Purkinje cell (primary cell): Measurements from ENCODE around the gene APOBEC3F. TPM values are rescaled to one million over a fixed set of nuclear protein-coding genes. Genes with fewer than 3 reads are reported as not detected.

Experiments used
- polyA plus RNA-seq: library from polyadenylated mRNA; unstranded; fragments of >200 nt; fragmentation: Nextera tagmentation; gene quantifications from 2 replicates; pipeline ENCODE4 v1.2.1, GENCODE V29; 2014

Gene APOBEC3F
- not detected in 2 replicates for polyA plus RNA-seq

GRCh38 chr22:39040538-39041296 is at the start of gene APOBEC3F:
Gene APOBEC3F (plus strand): TSS chr22:39040864. CDS start chr22:39040961, 97 bp downstream.

GRCh38 chr22:39013942-39014722 is 26.5 kb upstream of the APOBEC3F start, which contains the start of gene APOBEC3C:
Gene APOBEC3C (plus strand): TSS chr22:39014257. CDS start chr22:39014363, 106 bp downstream.

DNA sequence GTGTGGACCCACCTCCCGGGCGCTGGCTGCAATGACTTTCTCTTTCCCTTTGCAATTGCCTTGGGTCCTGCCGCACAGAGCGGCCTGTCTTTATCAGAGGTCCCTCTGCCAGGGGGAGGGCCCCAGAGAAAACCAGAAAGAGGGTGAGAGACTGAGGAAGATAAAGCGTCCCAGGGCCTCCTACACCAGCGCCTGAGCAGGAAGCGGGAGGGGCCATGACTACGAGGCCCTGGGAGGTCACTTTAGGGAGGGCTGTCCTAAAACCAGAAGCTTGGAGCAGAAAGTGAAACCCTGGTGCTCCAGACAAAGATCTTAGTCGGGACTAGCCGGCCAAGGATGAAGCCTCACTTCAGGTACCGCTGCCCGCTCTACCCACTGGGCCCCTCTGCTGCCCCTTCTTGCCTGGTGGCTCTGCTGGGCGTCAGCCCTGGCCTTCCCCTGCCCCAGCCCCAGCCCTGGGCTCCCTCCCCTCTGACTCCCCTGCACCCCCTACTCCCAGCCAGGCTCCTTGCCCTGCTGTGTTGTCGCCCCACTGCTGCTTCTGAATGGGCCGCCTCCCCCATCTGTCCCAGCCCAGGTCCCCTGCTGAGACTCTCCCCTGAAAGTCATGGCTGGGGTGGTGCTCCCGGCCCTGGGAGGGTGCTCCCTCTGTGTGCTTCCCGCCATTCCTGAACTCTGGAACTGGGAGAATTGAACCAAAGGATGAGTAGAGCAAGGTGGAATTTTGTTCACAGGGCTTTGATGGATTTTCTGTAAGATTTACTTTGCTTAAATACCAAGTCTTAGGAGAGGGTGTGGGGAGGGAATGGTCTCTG is 36.6 kb downstream of the APOBEC3F start, which contains the start of gene APOBEC3G:
Gene APOBEC3G, plus strand, starts transcription at position 250 of the 815 bp plus-strand sequence. Its CDS starts 87 bp downstream, at position 337.

GRCh38 chr22:39097098-39098020 is 56.7 kb downstream of the APOBEC3F start, which contains the start of gene APOBEC3H:
Gene APOBEC3H (plus strand): TSS chr22:39097244. CDS start chr22:39100279, 3,035 bp downstream.

Other genes with a start within 250 kb of the APOBEC3F start
- gene DNAL4, start 246.7 kb upstream of the APOBEC3F start, polyA plus RNA-seq = 5.3 and 6.1 TPM in 2 replicates
- 6.8 and 9.8 TPM in 2 replicates for gene NPTXR, start 196.8 kb upstream of the APOBEC3F start, polyA plus RNA-seq
- 1.7 and 7.9 TPM in 2 replicates for gene CBX6, start 168.6 kb upstream of the APOBEC3F start, polyA plus RNA-seq
- not detected in 2 replicates for gene APOBEC3A, start 83.3 kb upstream of the APOBEC3F start, polyA plus RNA-seq
- not detected in 2 replicates for gene APOBEC3B, start 58.5 kb upstream of the APOBEC3F start, polyA plus RNA-seq
- gene APOBEC3C, start 26.6 kb upstream of the APOBEC3F start, polyA plus RNA-seq = not detected in 2 replicates
- gene APOBEC3D, start 19.7 kb upstream of the APOBEC3F start, polyA plus RNA-seq = not detected in 2 replicates
- gene APOBEC3G, start 36.4 kb downstream of the APOBEC3F start, polyA plus RNA-seq = not detected in 2 replicates
- not detected in 2 replicates for gene APOBEC3H, start 56.4 kb downstream of the APOBEC3F start, polyA plus RNA-seq
- 1.8 and 2.2 TPM in 2 replicates for gene CBX7, start 111.8 kb downstream of the APOBEC3F start, polyA plus RNA-seq
- 0.90 and 1.1 TPM in 2 replicates for gene PDGFB, start 204.1 kb downstream of the APOBEC3F start, polyA plus RNA-seq